Fibroblast of skin of scalp (primary cell): ENCODE results near the gene TAGAP.
"Not testable (repeated sequence)": the region's sequence is repeated elsewhere in the genome, so short reads cannot be mapped to it uniquely, and the experiment has no call there.

Experiments used
- DNase-seq: peaks from one replicate; pipeline ENCODE4 v3.0.0-alpha.2; 2013

Gene TAGAP

DNA sequence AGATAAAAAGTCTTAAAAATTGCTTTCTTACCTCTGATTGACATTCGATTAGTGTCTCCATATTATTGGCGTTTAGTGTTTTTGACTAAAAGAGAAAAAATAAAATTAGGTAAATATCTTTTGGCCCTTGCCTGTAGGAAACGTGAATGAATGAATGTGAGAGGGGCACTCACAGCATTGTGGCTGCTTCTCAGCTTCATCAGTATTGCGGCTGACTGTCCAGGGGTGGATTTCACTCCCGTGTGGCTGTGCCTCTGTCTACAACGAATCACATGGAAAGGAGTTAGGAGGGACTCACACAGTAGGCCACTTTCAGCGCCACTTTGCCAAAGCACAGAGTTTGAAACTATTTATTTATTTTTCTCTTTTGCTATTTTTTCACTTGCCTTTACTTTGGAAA, 844 bp downstream of the TAGAP start:
- DNase-seq = no peak

DNA sequence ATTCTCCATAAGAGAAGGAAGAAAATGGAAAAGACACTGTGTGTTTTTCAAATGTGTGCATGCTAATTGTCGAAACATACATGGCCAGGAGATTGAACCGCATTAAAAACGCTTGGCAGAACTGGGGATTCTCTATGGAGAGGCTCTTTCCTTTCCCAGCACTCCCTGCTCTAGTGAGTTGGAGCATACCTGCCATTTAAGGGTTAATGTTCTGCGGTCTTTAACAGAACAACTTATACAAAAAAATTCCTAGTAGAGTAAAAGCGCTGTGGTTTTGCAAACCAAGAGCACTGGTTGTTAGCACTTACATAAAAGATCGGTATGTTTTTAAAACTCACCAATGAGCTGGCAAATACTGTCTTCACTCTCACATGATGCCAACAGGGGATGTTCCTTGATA, 1.5 kb downstream of the TAGAP start:
- DNase-seq = peak; percentile 33

DNA sequence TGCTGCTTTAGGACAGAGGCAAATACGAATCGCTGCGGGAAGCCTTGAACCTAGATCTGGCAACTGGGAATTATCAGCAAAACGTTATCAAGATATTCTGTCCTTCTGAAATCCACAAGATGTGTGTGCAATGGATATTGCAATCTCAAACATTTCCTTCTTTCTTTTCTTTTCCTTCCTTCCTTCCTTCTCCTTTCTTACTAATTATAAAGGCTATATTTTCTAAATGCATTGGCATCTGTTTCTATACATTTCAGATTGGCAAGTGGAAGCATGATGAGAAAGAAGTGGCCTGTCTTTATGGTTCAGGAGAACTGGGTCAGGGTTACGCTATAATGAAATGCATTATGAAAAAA, 2.0 kb downstream of the TAGAP start:
- no peak for DNase-seq

DNA sequence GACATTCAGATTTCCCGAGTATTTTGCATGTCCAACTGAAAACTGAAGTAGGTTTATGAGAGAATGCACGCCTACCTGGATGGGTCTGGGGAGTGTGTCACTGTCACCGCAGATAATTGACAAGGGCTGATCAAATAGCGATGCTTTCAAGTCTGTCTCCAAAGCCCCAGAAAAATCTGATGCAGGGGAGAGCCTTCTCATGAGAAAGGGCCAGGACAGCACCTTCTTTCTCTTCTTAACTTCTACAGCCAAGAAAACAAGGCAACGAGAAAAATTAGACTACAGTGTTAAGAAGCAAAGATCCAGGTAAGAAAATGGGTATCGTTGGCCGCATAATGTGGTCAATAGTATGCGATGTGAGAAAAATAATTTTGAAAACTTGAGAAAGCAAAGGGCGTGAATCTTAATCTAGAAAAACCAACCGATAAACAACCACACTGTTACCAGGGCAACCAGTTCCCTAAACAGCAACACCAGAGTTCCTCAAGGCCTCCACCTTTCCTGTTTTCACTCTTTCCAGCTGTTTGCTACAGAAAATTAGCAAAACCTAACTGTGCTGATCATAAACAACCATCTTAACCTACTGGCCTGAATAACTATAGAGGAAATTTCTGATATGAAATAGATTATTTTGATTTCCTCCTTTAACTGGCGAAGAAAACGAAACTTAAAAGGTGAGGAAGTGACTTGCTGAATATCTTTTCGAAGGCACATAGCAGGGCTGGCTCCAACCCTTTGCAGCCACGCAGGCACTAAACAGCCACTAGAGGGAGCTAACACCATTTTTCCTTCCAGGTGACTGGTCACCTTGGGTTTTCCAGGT, 2.6 kb downstream of the TAGAP start:
- peak; percentile 39 for DNase-seq

DNA sequence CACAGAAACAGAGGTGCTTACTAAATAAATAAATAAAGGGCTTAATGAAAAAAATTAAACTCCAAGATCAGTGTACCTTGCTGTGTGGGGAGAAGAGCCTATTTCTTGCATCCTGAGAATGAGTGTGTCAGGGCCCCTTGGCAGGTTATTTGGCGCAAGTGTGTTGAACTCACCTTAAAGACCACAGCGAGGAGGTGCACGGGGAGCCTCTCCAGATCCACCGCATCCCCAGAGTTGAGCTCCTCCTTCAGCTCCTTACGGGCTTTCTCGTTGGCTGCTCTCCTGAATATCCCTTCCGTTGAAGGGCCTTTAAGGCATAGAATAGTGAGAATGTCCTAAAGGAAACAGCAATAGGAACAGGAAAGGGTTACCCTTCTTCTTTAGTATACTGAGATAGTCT, 3.6 kb downstream of the TAGAP start:
- no peak for DNase-seq

DNA sequence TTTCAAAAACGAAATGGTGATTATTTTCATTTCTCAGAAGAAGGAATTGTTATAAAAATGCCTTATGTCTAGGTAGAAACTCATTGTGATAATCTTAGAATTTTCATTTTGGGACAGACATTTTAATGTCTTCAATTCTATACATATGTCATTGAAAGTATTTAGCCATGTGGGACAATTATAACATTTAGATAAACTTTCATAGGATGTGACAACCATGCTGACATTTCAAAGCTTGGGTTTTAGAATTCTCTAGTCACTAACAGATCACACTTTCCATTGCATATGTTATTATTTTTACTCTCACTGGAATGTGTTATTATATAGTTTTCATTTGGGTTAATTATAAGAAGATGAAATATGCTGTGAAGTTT, 4.9 kb downstream of the TAGAP start:
- no peak for DNase-seq

DNA sequence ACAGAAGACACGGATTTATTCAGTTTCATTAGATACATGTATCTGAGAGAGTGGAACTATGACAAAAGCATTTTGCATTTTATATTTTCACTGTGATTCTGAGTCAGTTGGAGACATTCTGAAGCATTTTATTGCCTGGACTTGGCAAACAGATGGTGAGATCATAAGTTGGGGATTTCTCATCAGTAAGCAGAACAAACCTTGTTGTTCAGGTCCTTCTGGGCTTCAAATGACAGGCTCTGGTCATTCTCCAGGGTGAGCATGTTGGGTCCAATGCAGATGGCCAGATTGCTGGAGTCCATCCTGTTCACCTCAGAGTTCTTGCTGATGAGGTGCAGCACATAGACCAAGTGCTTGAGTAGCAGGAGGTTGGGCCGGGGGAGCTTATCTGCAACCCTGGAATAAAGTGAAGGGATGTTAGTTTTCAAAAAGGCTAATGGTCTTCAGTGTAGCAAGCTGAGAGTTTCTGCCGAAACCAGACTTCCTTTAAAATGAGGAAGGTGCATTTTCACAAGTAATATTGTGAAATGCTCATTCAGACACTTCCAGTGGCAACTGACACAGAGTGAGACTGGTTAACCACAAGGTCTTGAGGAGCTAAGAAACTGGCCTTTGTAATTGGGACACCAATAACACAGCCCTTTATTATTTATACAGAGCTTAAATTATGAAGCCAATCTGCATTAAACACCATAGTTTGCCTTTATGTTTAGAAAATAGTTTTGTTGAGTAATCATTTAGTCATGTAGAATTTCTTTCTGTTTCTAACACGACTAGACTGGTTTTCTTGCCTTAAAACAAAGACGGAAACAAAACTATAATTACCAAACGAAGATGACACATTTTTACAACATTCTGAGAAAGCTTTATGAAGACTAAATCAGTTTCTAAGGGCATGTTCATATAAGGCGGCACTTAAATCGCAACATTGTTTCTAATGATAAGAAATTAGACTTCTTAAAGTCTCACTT, 5.6 kb downstream of the TAGAP start:
- peak; percentile 25 for DNase-seq

DNA sequence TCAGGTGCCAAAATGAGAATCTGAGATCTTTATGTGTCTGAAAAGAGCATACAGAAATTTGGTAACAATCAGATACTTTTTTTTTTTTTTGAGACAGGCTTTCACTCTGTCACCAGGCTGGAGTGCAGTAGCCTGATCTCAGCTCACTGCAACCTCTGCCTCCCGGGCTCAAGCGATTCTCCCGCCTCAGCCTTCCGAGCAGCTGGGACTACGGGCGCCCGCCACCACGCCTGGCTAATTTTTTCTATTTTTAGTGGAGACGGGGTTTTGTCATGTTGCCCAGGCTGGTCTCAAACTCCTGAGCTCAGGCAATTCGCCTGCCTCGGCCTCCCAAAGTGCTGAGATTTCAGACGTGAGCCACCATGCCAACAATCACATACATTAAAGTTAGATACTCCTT, 6.5 kb downstream of the TAGAP start:
- DNase-seq = not testable (repeated sequence)

DNA sequence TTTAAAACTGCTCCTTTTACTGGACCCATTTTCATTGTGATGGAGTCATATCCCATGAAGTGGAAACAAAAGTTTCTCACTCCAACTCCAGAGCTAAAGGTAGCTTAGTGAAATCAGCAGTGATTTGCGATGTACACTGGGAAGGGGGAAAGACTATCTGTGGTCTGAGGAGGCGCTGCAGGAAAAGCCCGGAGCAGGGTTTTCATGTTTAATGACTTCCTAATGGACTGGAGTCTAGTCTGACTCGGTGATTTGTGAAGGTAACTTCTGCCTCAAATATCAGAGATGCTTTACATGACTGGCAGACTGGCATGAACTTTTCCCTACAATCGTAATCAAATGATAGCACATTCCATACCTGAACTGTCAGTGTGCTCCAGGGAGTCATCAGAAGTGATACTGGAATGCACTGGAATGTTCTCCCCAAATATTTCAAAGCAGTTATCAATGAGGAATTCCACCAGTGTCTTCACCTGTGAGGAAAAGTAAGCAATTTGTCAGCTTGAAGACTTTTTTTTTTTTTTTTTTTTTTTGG, 7.0 kb downstream of the TAGAP start:
- DNase-seq = no peak

DNA sequence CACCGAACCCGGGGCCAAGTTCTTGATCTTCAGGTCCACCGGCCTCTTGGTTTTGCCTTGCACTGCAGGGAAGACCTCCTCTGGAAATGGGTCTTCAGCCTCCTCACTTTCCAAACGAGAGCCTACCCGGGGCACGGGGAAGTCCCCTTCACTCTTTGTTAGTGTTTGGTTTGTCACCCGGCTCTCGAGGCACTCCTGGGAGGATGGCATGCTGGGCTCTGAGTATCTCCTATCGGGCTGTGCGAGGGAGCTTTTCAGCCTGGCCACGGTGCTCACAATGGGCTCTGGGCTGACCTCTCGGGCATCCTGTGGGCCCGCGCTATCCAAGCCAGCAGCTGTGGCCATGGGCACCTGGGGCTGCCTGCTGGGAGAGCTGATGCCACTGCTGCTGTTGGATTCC, 8.1 kb downstream of the TAGAP start:
- no peak for DNase-seq

DNA sequence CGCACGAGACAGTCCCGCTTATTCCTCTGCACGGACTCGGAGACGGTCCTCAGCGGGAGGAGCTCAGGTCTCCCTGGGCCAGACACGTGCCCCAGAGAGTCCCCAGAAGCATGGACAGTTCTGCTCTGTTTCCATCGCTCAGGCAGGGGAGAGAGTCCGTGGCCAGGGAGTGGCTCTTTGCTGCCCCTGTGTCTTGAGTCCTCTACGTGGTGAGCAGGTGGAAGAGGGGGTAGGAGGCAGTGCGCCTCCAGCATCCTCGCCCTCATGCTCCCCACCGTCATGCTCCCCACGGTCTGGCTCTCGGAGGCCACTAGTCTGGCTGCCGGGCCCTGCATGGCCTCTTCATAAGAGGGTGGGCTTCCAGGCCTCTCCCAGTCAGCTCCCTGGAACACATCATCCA, 8.9 kb downstream of the TAGAP start:
- no peak for DNase-seq

DNA sequence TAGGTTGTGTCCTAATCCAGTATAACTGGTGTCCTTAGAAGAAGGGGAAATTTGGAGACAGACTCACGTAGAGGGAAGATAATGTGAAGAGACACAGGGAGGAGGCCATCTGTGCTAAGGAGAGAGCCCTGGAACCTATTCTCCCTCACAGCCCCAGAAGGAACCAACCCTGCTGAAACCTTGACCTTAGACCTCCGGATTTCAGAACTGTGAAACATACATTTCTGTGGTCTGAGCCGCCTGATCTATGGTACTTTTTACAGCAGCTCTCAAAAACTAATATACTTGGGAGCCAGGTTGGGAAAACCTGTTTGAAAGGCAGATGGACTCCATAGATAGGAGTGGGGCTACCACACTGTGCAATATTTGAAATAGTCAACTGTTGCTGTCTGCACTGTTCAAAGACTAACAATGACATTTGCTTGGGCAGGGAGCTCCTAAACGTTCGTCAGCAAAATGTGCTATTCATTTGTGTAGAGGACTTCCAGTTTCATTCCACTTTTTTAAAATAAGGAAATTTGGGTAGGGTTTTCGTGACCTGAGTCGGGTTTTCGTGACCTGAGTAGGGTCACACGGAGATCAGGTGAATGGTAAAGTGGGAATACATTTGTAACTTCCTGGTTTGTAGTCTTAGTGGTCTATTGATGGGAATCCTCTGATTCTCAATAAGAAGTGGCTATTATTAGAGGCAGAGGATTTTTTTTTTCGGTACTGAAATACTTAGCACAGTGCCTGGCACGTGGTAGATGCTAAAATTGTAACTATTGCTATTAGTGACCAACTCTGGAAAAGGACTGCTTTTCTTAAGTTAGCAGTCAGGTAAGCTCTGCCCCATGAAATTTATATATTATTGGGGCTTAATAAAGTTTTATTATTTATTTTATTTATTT, 11.4 kb downstream of the TAGAP start:
- no peak for DNase-seq

DNA sequence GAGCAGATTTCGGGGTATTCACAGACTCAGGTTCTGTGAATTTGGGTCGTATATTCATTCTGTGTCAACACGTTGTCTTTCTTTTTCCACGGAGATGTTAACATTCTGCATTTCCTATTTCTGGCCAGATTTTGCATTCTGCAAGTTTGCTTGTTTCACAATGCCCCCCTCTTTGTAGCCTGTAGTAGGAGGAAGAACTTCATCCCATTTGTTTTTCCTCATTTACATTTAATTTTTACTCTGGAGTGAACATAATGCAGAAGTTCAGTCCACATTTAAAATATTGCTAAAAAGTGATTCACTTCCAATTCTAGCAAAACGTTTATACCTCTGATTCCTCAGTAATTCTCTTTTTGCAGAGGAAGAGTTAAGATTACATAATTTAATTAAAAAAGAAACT, 12.9 kb downstream of the TAGAP start:
- DNase-seq = no peak

DNA sequence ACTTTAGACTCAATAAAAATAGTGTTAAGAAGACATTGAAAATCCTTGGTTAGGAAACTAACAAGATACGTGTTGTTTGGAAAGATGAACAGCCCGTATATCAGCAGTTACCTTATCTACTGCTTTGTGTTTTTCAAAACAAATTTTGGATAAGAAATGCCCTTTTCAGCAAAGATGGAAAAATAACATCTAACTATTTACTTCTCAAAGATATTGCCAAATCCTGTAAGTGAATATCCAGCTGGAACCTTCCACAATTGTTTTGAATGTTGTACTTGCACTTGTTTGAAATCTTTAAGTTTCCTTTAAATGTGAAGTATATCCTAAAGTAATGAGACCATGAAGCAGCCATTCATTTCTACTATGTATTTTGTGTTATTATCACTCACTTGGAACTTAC, 14.6 kb downstream of the TAGAP start:
- DNase-seq = no peak

DNA sequence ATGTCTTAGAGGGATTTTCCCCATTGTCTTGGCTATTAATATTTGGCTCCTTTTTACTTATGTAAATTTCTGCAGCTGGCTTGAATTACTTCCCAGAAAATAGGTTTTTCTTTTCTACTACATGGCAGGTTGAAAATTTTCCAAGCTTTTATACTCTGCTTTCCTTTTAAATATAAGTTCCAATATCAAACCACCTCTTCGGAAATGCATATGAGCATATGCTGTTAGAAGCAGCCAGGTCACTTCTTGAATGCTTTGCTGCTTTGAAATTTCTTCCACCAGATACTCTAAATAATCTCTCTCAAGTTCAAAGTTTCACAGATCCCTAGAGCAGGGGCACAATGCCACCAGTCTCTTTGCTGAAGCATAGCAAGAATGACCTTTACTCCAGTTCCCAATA, 19.6 kb downstream of the TAGAP start:
- not testable (repeated sequence) for DNase-seq

DNA sequence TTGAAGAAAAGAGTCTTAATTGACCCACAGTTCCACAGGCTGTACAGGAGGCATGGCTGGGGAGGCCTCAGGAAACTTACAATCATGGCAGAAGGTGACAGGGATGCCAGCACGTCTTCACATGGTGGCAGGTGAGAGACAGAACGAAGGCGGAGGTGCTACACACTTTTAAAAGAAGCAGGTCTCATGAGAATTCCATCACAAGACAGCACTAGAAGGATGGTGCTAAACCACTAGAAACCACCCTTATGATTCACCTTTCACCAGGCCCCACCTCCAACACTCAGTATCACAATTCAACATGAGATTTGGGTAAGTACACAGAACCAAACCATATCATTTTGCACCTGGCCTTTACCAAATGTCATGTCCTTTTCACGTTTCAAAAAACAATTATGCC, 20.9 kb downstream of the TAGAP start:
- no peak for DNase-seq

DNA sequence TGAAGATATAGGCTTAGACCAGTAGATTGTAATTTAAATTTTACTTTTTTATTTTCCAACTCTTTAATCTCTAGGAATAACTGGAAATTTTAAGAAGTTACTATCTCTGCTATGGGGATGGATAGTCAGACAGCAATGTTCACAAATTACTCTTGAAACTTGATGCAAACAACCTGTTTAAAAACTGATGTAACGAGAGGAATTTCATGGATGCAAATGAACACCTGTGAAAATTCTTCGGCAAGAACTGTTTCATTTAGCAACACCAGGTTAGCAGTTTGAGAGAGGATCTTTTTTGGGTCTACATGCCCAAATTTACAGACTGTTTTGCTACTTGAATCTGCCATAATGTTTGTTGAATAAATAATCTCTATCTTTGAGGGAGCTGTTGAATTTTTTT, 24.8 kb downstream of the TAGAP start:
- no peak for DNase-seq

DNA sequence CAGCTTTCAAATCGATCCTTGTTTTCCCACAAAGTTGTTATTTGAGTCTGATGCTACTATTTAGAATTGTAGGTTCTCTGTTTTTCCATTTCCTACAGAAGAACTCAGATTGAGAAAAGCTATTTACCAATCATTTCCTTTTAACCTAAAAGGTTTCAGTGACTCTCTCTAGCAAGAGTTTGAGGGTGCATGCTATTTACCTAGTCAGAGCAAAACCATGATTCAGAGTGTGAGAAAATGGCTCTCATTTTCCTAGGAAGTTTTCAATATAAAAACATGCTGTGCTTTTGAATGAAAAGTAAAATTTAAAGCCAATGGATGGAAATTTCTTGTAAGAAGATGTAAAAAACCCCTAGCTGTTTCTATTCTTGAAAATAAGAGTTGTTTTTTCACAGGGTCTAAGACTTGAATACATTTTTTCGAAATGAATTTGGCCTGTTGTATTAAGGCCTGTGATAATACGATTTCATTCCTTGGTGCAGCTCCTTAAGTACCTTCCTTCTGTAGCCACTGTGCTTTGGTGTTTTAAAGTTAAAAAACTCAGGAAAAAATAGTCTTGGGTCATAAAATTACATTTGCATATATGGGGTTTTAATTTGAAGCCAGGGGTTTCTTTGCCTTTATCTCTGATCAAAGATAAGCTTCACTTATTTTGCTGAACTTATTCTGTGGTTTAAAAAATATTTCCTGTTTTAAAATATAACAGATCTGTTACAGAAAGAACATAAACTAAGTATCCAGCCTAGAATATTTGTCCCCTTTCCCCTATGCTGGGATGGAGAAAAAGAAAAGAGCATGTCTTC, 26.8 kb downstream of the TAGAP start:
- DNase-seq = no peak

DNA sequence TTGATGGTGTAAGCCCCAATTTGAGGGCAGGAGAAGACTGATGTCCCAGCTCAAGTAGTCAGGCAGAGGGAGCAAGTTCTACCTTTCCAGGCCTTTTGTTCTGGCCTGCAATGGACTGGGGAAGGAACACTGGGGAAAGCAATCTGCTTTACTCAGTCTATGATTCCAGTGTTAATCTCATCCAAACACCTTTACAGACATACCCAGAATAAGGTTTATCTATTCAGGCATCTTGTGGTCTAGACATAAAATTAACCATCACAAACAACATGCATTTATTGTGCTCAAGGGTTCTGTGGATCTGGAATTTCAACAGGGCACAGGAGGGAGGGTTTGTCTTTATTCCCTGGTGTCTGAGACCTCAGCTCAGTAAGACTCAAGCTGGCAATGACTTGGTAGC, 30.4 kb downstream of the TAGAP start:
- no peak for DNase-seq

DNA sequence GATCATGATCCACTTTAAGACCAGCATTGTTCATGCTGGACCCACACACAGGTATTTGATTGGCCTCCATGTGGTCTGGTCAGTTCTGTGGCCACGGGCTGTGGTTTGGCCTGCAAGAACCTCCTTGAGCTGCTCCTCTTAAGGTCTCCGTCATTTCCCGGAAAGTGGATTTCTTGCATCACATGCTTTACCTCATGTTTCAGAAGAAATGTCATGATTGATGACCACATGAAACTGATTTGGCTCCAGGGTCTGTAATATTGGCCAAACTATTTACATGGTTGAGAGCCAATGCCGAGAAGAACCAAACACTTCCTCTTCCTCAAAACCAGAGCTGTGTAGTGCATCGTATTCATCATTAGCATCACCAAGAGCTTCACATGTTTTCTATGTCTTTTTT, 31.6 kb downstream of the TAGAP start:
- DNase-seq = no peak

DNA sequence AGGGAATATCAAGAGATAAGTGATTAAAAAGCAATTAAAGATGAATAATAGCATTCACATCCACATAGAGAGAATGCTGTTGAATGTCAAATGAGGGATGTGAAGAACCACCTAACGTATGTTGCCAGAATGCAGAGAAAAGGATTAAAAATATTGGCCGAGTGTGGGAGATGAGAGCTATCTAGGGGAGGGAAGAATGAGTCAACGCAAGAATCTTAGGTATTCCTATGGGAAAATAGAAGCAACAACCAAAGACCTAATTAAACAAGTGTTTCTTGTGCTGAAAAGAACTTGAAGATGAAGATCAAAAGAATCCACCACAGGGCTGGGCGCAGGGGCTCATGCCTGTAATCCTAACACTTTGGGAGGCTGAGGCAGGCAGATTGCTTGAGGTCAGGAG, 32.6 kb downstream of the TAGAP start:
- DNase-seq = peak; percentile 17
